ENCODE results near the gene GYPE.
"Not testable (repeated sequence)": the region's sequence is repeated elsewhere in the genome, so short reads cannot be mapped to it uniquely, and the experiment has no call there.

DNA sequence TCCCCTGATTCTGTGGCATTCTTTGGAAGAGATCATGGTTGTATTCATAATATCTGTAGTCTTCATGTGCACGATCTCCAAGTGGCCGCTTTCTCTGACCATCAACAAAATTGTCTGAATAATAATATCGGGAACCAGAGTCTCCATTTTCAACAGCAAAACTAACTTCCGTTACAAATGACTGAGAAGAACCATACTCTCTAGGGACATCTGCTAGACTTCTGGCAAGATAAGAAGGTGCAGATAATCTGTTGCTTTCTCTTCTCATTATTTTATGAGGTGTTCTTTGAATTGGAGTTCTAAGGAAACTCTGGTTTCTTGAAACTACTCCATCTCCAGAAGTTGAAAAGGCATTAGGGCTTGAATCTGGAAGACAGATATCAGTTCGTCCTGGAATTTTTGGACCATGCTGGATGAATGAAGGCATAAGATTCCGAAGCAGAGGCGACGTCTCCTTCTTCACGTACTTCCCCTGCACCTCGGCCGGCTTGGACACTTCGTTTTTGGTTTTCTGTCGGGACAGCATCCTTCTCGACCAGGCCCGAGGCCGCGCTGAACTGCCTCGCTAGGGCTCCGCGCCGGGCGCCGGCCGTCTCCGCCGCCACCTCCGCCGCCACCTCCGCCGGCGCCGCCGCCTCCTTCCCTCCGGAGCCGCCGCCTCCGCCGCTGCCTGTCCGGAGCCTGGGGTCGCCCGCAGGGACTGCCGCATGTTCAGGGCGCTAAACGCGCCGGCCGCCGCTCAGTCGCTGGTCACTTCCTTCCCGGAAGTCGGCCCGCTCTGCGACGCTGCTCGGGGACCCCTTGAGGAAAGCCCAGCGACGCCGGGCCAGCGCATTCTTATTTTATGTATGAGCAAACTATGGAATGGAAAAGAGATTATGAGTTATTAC lies 6.4 kb upstream of the GYPE start:
- not testable (repeated sequence) for TF ChIP-seq CTCF (IDR thresholded peaks at IDR 0.05; ENCODE audit: low read length); EZH2 (IDR thresholded peaks at IDR 0.05; ENCODE audit: borderline replicate concordance, low read length)
